Stimulated activated naive CD8-positive, alpha-beta T cell treated with anti-CD3 and anti-CD28 coated beads, Interleukin-15, Interleukin-2, amounts not matched to agents 100 ng/mL and 50 ng/mL, for 24 hours (primary cell): ENCODE data around the gene RAI1.

ENCODE experiments used
- H3K27ac Mint-ChIP-seq: one replicate; pipeline ENCODE4 v1.8.0; 2021; ENCODE audit warnings: mild to moderate bottlenecking, mixed read lengths
- H3K27me3 Mint-ChIP-seq: one replicate; pipeline ENCODE4 v1.8.0; 2021; ENCODE audit warnings: mixed read lengths
- H3K36me3 Mint-ChIP-seq: one replicate; pipeline ENCODE4 v1.8.0; 2021; ENCODE audit warnings: low read depth, mixed read lengths
- H3K4me1 Mint-ChIP-seq: one replicate; pipeline ENCODE4 v1.8.0; 2021; ENCODE audit warnings: low read depth, mixed read lengths
- H3K4me3 Mint-ChIP-seq: one replicate; pipeline ENCODE4 v1.8.0; 2021; ENCODE audit warnings: mild to moderate bottlenecking, mixed read lengths
- H3K9me3 Mint-ChIP-seq: one replicate; pipeline ENCODE4 v1.8.0; 2021; ENCODE audit warnings: mixed read lengths

The RAI1 gene

GRCh38 chr17:17816831-17817551 lies 135.7 kb downstream of the RAI1 start:
- H3K27me3 Mint-ChIP-seq, result no peaks in the 10 kb centered on the region
- no peaks in the 10 kb centered on the region for H3K9me3 Mint-ChIP-seq
- H3K4me3 Mint-ChIP-seq, result no peak overlapping the region
- no peak overlapping the region for H3K27ac Mint-ChIP-seq
- H3K4me1 Mint-ChIP-seq, result peaks cover 41% of the 10 kb centered on the region
- H3K36me3 Mint-ChIP-seq, result peaks cover 39% of the 10 kb centered on the region

GRCh38 chr17:17817552-17817947 lies 136.3 kb downstream of the RAI1 start:
- Mint-ChIP-seq H3K36me3 (peaks cover 36% of the 10 kb centered on the region), H3K4me3 (no peak overlapping the region), H3K9me3 (no peaks in the 10 kb centered on the region), H3K4me1 (peaks cover 42% of the 10 kb centered on the region), H3K27ac (no peak overlapping the region), H3K27me3 (no peaks in the 10 kb centered on the region)

GRCh38 chr17:17818088-17818526 lies 136.8 kb downstream of the RAI1 start:
- H3K36me3 Mint-ChIP-seq, result peaks cover 36% of the 10 kb centered on the region
- no peak overlapping the region for H3K4me3 Mint-ChIP-seq
- no peak overlapping the region for H3K27ac Mint-ChIP-seq
- H3K9me3 Mint-ChIP-seq, result no peaks in the 10 kb centered on the region
- H3K27me3 Mint-ChIP-seq, result no peaks in the 10 kb centered on the region
- H3K4me1 Mint-ChIP-seq, result peaks cover 48% of the 10 kb centered on the region

GRCh38 chr17:17819111-17819510 lies 137.9 kb downstream of the RAI1 start:
- Mint-ChIP-seq H3K9me3 (no peaks in the 10 kb centered on the region), H3K27me3 (no peaks in the 10 kb centered on the region), H3K4me1 (peaks cover 54% of the 10 kb centered on the region), H3K27ac (no peak overlapping the region), H3K4me3 (no peak overlapping the region), H3K36me3 (peaks cover 36% of the 10 kb centered on the region)

GRCh38 chr17:17819561-17819995 lies 138.3 kb downstream of the RAI1 start:
- Mint-ChIP-seq H3K27me3 (no peaks in the 10 kb centered on the region), H3K4me3 (no peak overlapping the region), H3K36me3 (peaks cover 34% of the 10 kb centered on the region), H3K27ac (peak overlapping the region; percentile 40), H3K4me1 (peaks cover 58% of the 10 kb centered on the region), H3K9me3 (no peaks in the 10 kb centered on the region)

- peak overlapping the region; percentile 7 for H3K4me3 Mint-ChIP-seq
- peaks cover 63% of the 10 kb centered on the region for H3K4me1 Mint-ChIP-seq
- H3K36me3 Mint-ChIP-seq, result peaks cover 31% of the 10 kb centered on the region
- no peaks in the 10 kb centered on the region for H3K27me3 Mint-ChIP-seq
- H3K27ac Mint-ChIP-seq, result peak overlapping the region; percentile 40
- H3K9me3 Mint-ChIP-seq, result no peaks in the 10 kb centered on the region
Measured at GRCh38 chr17:17820046-17820445, 138.8 kb downstream of the RAI1 start.

- H3K36me3 Mint-ChIP-seq, result peaks cover 28% of the 10 kb centered on the region
Measured at GRCh38 chr17:17820463-17821158, 139.4 kb downstream of the RAI1 start.

GRCh38 chr17:17822189-17822588 lies 140.9 kb downstream of the RAI1 start:
- H3K9me3 Mint-ChIP-seq, result no peaks in the 10 kb centered on the region
- peaks cover 35% of the 10 kb centered on the region for H3K36me3 Mint-ChIP-seq
- no peak overlapping the region for H3K27ac Mint-ChIP-seq
- H3K4me3 Mint-ChIP-seq, result no peak overlapping the region
- no peaks in the 10 kb centered on the region for H3K27me3 Mint-ChIP-seq
- peaks cover 85% of the 10 kb centered on the region for H3K4me1 Mint-ChIP-seq

More at GRCh38 chr17:17820463-17821158, 139.4 kb downstream of the RAI1 start:
- Mint-ChIP-seq H3K9me3 (no peaks in the 10 kb centered on the region), H3K27me3 (no peaks in the 10 kb centered on the region), H3K27ac (no peak overlapping the region), H3K4me3 (peak overlapping the region; percentile 7), H3K4me1 (peaks cover 69% of the 10 kb centered on the region)

GRCh38 chr17:17822616-17823015 lies 141.4 kb downstream of the RAI1 start:
- H3K27me3 Mint-ChIP-seq, result no peaks in the 10 kb centered on the region
- peaks cover 35% of the 10 kb centered on the region for H3K36me3 Mint-ChIP-seq
- H3K4me1 Mint-ChIP-seq, result peaks cover 89% of the 10 kb centered on the region
- H3K9me3 Mint-ChIP-seq, result no peaks in the 10 kb centered on the region
- H3K27ac Mint-ChIP-seq, result no peak overlapping the region
- H3K4me3 Mint-ChIP-seq, result peak overlapping the region; percentile 26

GRCh38 chr17:17823433-17824118 lies 142.3 kb downstream of the RAI1 start:
- Mint-ChIP-seq H3K27me3 (no peaks in the 10 kb centered on the region), H3K36me3 (peaks cover 29% of the 10 kb centered on the region), H3K4me1 (peaks cover 95% of the 10 kb centered on the region), H3K4me3 (peak overlapping the region; percentile 70), H3K27ac (peak overlapping the region; percentile 77), H3K9me3 (no peaks in the 10 kb centered on the region)

- H3K4me1 Mint-ChIP-seq, result peaks cover 88% of the 10 kb centered on the region
Measured at GRCh38 chr17:17824119-17824782, 143.0 kb downstream of the RAI1 start.

GRCh38 chr17:17824783-17825614 lies 143.7 kb downstream of the RAI1 start:
- Mint-ChIP-seq H3K9me3 (no peaks in the 10 kb centered on the region), H3K27ac (peak overlapping the region; percentile 77), H3K36me3 (peaks cover 17% of the 10 kb centered on the region), H3K4me3 (peak overlapping the region; percentile 47), H3K4me1 (peaks cover 80% of the 10 kb centered on the region), H3K27me3 (no peaks in the 10 kb centered on the region)

More at GRCh38 chr17:17824119-17824782, 143.0 kb downstream of the RAI1 start:
- Mint-ChIP-seq H3K36me3 (peaks cover 23% of the 10 kb centered on the region), H3K27ac (peak overlapping the region; percentile 77), H3K4me3 (peak overlapping the region; percentile 70), H3K27me3 (no peaks in the 10 kb centered on the region), H3K9me3 (no peaks in the 10 kb centered on the region)

- Mint-ChIP-seq H3K9me3 (no peaks in the 10 kb centered on the region), H3K27ac (peak overlapping the region; percentile 69), H3K4me1 (peaks cover 72% of the 10 kb centered on the region), H3K4me3 (no peak overlapping the region), H3K27me3 (no peaks in the 10 kb centered on the region), H3K36me3 (peaks cover 13% of the 10 kb centered on the region)
Measured at GRCh38 chr17:17826342-17826713, 145.1 kb downstream of the RAI1 start.
